H1 (cell line): ENCODE measurements around the gene MRPL36. TPM values are rescaled to one million over a fixed set of nuclear protein-coding genes. Genes with fewer than 3 reads are reported as not detected.

Experiments used
- BACH1 ChIP-seq: IDR thresholded peaks from 2 replicates; pipeline ENCODE4 v1.6.1; 2012; ENCODE audit warnings: low read length, improper control_type of control experiment
- BCL11A ChIP-seq, 2 experiments: IDR thresholded peaks; one replicate each; pipeline ENCODE4 v1.6.1; 2011; ENCODE audit warnings: low read depth in 2 of 2, low read length in 2 of 2, mild to moderate bottlenecking in 2 of 2
- HDAC6 ChIP-seq: IDR thresholded peaks from one replicate; pipeline ENCODE4 v1.7.1; 2012; ENCODE audit warnings: low read depth, mild to moderate bottlenecking, inconsistent platforms, low read length, moderate library complexity
- JUND ChIP-seq: IDR thresholded peaks from 2 replicates; pipeline ENCODE4 v1.6.1; 2011; ENCODE audit warnings: mild to moderate bottlenecking, improper control_type of control experiment, low read length
- NANOG ChIP-seq: IDR thresholded peaks from 2 replicates; pipeline ENCODE4 v1.6.1; 2011; ENCODE audit warnings: low read length, low read depth, mild to moderate bottlenecking, inconsistent platforms; ENCODE audit not compliant: insufficient read depth, poor library complexity, severe bottlenecking
- PHF8 ChIP-seq: fragments of 200-600 bp; sonication (generic); conservative IDR thresholded peaks from 2 replicates; pipeline ENCODE4 v1.7.1; 2012; ENCODE audit warnings: low read depth, mild to moderate bottlenecking, inconsistent platforms, low read length, moderate library complexity
- SAP30 ChIP-seq: fragments of 300-600 bp; sonication (generic); IDR thresholded peaks from 2 replicates; pipeline ENCODE4 v1.7.1; 2012; ENCODE audit warnings: low read length, moderate library complexity, mild to moderate bottlenecking, inconsistent platforms; ENCODE audit not compliant: insufficient read depth, insufficient replicate concordance
- SP4 ChIP-seq: IDR thresholded peaks from 2 replicates; pipeline ENCODE4 v1.6.1; 2012; ENCODE audit warnings: low read length, inconsistent platforms
- TAF7 ChIP-seq: optimal IDR thresholded peaks from 2 replicates; pipeline ENCODE3; 2011; ENCODE audit warnings: low read depth, mild to moderate bottlenecking, inconsistent platforms, low read length, moderate library complexity, borderline replicate concordance
- USF2 ChIP-seq: IDR thresholded peaks from 2 replicates; pipeline ENCODE4 v1.6.1; 2011; ENCODE audit warnings: low read length, improper control_type of control experiment
- polyA plus RNA-seq, 7 experiments: library from polyadenylated mRNA; depleted of rRNA in 3 of 7; stranded (reverse) in 5 of 7; unstranded in 2 of 7; fragments of >200 nt in 5 of 7; fragments of 200-250 nt in 2 of 7; gene quantifications; 1 replicate in 5 of 7; 2 replicates in 1 of 7; 4 replicates in 1 of 7; pipeline versions ENCODE4 v1.2.1 to v1.2.3, GENCODE V29; 2011 to 2013; ENCODE audit warnings: missing spikeins in 2 of 7, mixed read lengths in 2 of 7
- total RNA-seq: library from RNA; stranded (reverse); fragmentation: NEBNext Ultra II Directional; extraction: Animal tissue kit (Norgen Biotek cat#: 25700); gene quantifications from 2 replicates; pipeline ENCODE4 v1.2.1, GENCODE V29; 2021
- TF ChIP-seq, protein P1 (sequence below): fragments of 300-600 bp; sonication (generic); IDR thresholded peaks from 2 replicates; pipeline ENCODE4 v1.7.1; 2012; ENCODE audit warnings: low read length, moderate library complexity, mild to moderate bottlenecking, inconsistent platforms; ENCODE audit not compliant: insufficient replicate concordance

MRPL36 gene
- total and polyA plus RNA-seq, 2 of the 8 experiments (the other 6 are each of a cell fraction or from before 2014, with no cell fraction given): 56.3 to 81.5 TPM

GRCh38 chr5:1819458-1819857 is 19.8 kb upstream of the MRPL36 start (continued):
- TF ChIP-seq, protein P1, sequence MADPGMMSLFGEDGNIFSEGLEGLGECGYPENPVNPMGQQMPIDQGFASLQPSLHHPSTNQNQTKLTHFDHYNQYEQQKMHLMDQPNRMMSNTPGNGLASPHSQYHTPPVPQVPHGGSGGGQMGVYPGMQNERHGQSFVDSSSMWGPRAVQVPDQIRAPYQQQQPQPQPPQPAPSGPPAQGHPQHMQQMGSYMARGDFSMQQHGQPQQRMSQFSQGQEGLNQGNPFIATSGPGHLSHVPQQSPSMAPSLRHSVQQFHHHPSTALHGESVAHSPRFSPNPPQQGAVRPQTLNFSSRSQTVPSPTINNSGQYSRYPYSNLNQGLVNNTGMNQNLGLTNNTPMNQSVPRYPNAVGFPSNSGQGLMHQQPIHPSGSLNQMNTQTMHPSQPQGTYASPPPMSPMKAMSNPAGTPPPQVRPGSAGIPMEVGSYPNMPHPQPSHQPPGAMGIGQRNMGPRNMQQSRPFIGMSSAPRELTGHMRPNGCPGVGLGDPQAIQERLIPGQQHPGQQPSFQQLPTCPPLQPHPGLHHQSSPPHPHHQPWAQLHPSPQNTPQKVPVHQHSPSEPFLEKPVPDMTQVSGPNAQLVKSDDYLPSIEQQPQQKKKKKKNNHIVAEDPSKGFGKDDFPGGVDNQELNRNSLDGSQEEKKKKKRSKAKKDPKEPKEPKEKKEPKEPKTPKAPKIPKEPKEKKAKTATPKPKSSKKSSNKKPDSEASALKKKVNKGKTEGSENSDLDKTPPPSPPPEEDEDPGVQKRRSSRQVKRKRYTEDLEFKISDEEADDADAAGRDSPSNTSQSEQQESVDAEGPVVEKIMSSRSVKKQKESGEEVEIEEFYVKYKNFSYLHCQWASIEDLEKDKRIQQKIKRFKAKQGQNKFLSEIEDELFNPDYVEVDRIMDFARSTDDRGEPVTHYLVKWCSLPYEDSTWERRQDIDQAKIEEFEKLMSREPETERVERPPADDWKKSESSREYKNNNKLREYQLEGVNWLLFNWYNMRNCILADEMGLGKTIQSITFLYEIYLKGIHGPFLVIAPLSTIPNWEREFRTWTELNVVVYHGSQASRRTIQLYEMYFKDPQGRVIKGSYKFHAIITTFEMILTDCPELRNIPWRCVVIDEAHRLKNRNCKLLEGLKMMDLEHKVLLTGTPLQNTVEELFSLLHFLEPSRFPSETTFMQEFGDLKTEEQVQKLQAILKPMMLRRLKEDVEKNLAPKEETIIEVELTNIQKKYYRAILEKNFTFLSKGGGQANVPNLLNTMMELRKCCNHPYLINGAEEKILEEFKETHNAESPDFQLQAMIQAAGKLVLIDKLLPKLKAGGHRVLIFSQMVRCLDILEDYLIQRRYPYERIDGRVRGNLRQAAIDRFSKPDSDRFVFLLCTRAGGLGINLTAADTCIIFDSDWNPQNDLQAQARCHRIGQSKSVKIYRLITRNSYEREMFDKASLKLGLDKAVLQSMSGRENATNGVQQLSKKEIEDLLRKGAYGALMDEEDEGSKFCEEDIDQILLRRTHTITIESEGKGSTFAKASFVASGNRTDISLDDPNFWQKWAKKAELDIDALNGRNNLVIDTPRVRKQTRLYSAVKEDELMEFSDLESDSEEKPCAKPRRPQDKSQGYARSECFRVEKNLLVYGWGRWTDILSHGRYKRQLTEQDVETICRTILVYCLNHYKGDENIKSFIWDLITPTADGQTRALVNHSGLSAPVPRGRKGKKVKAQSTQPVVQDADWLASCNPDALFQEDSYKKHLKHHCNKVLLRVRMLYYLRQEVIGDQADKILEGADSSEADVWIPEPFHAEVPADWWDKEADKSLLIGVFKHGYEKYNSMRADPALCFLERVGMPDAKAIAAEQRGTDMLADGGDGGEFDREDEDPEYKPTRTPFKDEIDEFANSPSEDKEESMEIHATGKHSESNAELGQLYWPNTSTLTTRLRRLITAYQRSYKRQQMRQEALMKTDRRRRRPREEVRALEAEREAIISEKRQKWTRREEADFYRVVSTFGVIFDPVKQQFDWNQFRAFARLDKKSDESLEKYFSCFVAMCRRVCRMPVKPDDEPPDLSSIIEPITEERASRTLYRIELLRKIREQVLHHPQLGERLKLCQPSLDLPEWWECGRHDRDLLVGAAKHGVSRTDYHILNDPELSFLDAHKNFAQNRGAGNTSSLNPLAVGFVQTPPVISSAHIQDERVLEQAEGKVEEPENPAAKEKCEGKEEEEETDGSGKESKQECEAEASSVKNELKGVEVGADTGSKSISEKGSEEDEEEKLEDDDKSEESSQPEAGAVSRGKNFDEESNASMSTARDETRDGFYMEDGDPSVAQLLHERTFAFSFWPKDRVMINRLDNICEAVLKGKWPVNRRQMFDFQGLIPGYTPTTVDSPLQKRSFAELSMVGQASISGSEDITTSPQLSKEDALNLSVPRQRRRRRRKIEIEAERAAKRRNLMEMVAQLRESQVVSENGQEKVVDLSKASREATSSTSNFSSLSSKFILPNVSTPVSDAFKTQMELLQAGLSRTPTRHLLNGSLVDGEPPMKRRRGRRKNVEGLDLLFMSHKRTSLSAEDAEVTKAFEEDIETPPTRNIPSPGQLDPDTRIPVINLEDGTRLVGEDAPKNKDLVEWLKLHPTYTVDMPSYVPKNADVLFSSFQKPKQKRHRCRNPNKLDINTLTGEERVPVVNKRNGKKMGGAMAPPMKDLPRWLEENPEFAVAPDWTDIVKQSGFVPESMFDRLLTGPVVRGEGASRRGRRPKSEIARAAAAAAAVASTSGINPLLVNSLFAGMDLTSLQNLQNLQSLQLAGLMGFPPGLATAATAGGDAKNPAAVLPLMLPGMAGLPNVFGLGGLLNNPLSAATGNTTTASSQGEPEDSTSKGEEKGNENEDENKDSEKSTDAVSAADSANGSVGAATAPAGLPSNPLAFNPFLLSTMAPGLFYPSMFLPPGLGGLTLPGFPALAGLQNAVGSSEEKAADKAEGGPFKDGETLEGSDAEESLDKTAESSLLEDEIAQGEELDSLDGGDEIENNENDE: no peak
- TF ChIP-seq HDAC6 (no peak), JUND (no peak), SAP30 (no peak), TAF7 (no peak), BACH1 (no peak), PHF8 (no peak), NANOG (no peak), BCL11A (IDR thresholded peaks at IDR 0.05; ENCODE audit: low read depth in 2 of 2, low read length in 2 of 2) (no peak), USF2 (no peak), SP4 (no peak)
